Mammary epithelial cell (primary cell): Measurements from ENCODE around the gene ESRRG.
"Not testable (repeated sequence)": the region's sequence is repeated elsewhere in the genome, so short reads cannot be mapped to it uniquely, and the experiment has no call there.

Source experiments
- EZH2 ChIP-seq: IDR thresholded peaks from 2 replicates; pipeline ENCODE4 v1.6.1; 2012; ENCODE audit warnings: low read length, inconsistent platforms, borderline replicate concordance
- TF ChIP-seq, protein P1 (sequence below), 2 donors: IDR thresholded peaks in 1 of 2; conservative IDR thresholded peaks in 1 of 2; 2 replicates each; pipeline ENCODE4 v1.5.1; 2011 to 2012; ENCODE audit warnings: inconsistent platforms in 2 of 2, low read length in 2 of 2, mild to moderate bottlenecking in 2 of 2, control low read depth in 1 of 2, low read depth in 1 of 2; ENCODE audit not compliant: insufficient read depth in 1 of 2; ENCODE audit errors: extremely low read depth in 1 of 2

DNA sequence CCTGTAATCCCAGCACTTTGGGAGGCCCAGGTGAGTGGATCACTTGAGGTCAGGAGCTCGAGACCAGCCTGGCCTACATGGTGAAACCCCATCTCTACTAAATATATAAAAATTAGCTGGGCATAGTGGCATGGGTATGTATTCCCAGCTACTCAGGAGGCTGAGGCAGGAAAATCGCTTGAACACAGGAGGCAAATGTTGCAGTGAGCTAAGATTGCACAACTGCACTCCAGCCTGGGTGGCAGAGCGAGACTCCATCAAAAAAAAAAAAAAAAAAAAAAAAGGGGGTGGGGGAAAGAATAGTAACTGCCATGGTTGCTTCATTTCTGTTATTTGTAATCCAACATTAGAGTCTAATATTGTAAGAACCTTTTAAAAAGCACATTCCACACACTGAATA, 193.4 kb downstream of the ESRRG start:
- TF ChIP-seq, protein P1, sequence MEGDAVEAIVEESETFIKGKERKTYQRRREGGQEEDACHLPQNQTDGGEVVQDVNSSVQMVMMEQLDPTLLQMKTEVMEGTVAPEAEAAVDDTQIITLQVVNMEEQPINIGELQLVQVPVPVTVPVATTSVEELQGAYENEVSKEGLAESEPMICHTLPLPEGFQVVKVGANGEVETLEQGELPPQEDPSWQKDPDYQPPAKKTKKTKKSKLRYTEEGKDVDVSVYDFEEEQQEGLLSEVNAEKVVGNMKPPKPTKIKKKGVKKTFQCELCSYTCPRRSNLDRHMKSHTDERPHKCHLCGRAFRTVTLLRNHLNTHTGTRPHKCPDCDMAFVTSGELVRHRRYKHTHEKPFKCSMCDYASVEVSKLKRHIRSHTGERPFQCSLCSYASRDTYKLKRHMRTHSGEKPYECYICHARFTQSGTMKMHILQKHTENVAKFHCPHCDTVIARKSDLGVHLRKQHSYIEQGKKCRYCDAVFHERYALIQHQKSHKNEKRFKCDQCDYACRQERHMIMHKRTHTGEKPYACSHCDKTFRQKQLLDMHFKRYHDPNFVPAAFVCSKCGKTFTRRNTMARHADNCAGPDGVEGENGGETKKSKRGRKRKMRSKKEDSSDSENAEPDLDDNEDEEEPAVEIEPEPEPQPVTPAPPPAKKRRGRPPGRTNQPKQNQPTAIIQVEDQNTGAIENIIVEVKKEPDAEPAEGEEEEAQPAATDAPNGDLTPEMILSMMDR (conservative IDR thresholded peaks at IDR 0.05 in 1 of 2, IDR thresholded peaks at IDR 0.05 in 1 of 2; ENCODE audit: extremely low read depth in 1 of 2, insufficient read depth in 1 of 2, low read depth in 1 of 2, low read length in 2 of 2) = not testable (repeated sequence)
- not testable (repeated sequence) for TF ChIP-seq EZH2
